NCI-H1436 treated with DMSO at 0.1 percent for 48 hours (cell line): Measurements from ENCODE around the gene RALA.
"Not testable (repeated sequence)": the region's sequence is repeated elsewhere in the genome, so short reads cannot be mapped to it uniquely, and the experiment has no call there.

Source experiments
- DNase-seq: peaks from one replicate; lab custom pipeline; 2025; lab: John Stamatoyannopoulos, UW

The RALA gene

DNA sequence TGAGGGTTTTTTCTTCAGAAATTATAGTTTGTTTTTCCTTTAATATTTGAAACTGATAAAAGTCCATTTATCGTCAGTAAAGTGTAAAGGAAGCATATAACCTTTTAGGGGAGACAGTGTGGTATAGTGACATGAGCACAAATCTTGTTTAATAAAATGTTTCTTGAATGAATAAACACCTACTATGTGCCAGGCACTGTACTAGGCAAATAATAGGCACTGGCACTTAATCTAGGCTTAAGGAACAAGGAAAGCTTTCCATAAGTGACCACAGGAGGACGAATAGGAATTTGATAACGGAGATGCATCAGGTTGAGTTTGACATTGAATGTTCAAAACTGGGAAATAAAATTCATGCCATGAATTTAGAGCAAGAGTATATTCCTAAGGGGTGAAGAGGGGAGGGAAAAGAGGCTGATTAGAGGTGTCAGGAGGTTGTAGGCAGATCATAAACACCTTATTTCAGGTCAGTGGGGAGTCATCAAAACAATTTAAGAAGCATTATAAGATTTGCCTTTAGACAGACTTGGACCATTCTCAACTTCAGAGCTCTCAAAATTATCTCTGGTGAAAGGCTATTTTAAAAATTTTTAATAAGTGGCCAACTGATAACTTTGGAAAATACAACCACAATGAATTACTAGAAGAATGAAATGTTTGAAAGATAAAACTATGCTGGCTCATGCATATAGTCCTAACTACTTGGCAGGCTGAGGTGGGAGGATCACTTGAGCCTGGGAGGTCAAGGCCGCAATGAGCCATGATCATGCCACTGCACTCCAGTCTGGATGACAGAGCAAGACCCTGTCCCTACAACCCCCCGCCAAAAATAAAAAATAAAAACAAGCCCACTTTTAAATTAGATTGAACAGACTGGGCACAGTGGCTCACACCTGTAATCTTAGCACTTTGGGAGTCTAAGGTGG, 22.4 kb downstream of the RALA start:
- no peak for DNase-seq

DNA sequence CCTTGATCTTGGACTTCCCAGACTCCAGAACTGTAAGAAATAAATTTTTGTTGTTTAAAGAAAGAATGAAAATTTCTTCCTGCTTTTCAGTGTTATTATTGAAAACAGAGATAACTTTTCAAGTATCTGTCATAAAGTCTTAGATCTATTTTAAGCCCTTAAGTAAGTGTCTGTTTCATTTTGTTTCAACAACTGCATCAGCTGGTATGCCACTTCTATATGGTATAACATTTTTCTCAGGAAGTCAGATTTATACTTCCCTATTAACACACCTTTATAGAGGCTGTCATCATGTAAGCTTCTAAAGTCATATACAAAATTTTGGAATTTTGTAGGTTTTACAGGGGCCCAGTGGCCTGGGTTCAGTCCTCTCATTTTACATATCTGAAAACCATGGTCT, 24.4 kb downstream of the RALA start:
- no peak for DNase-seq

DNA sequence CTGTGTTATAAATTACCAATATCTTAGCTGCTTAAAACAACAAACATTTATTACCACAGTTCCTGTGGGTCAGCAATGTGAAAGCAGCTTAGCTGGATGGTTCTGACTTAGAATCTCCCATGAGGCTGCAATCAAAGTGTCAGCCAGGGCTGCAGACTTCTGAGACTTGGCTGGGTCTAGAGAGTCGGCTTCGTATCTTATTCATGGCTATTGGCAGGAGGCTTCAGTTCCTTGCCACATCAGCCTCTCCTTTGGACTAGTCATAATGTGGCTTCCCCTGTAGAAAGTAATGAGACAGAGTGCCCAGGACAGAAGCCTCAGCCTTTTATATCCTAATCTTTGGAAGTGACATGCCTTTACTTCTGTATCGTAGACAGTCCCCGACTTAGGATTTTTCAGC, 27.3 kb downstream of the RALA start:
- no peak for DNase-seq

DNA sequence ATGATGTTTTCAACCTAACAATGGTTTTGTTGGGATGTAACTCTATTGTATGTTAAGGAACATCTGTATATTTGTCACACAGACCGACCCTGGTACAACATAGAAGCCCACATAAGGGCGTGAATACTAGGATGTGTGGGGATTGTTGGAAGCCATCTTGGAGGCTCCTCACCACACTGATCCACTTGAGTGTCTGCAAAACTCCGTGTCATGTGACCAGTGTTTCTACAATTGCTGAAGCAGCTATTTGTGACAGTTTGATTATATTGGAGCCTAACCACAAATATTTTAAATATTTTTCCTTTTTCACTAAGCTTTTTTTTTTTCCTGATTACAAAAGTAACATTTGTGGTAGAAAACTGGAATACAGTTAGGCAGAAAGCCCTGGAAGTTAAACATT, 27.9 kb downstream of the RALA start:
- no peak for DNase-seq

DNA sequence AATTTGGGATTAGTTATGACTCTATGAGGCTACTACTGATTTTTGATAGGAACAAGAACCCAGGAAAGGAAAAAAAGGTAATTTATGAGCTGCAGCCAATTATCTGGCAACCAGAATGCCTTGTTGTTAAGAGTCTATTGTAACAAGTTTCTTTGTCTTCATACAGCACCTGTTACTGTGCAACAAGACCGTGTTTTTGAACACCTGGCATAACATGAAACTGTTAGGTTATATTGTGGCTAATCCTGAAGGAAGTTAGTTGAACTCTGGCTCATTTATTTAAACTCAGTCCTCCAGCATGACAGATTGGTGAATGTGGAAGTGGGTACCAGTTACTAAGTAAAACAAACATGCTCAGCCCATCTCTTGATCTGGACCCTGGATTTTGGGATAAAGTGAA, 33.0 kb downstream of the RALA start:
- DNase-seq = no peak

DNA sequence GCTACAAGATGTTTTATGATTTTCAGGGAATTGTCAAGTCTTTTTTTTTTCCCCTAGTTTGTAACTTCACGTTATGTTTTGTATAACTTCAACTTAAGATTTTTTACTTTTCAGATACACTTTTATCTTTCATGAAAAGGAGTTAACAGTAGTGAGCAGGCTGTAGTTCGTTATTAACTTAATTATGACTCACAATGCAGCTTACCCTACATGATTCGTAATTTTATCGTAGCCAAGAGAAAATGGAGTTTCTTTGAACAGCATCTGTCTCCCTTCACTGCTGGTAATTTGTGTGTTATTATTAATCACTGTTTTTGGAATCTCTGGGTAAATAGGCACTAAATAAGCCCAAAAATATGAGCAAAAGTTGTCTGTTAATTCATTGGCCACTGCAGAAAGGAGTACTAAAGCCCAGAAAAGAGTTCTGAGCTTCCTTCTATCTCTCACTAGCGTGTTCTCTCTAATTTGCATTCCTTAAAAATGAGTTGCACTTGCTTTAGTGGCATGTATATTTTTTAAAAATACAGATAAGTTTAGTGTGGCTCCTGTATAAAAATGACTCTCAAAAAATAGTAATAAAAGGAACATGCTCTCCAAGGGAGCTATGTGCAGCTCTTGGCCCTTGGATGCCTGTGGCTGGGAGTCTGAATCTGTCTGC, 36.1 kb downstream of the RALA start:
- DNase-seq = no peak

DNA sequence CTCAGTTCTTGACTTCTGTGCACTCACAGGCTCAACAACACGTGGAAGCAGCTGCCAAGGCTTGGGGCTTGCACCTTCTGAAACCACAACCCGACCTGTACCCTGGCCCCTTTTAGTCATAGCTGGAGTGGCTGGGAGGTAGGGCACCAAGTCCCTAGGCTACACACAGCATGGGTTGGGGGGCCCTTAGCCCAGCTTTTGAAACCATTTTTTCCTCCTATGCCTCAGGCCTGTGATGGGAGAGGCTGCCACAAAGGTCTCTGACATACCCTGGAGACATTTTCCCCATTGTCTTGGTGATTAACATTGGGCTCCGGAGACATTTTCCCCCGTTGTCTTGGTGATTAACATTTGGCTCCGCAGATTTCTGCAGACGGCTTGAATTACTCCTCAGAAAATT, 38.6 kb downstream of the RALA start:
- DNase-seq = no peak

DNA sequence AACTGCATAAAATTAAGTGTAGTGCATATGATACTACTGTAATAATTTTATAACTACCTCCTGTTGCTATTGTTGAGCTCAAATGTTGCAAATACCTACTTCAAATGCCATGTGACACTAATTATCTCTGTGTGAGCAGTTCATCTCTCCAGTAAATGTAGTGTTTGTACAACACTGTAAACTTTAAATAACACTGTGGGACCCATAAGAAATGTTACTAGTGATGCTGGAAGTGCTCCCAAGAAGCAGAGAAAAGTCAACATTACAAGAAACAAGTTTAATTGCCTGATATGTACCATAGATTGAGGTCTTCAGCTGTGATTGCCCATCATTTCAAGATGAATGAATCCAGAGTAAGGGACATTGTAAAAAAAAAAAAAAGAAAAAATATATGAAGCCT, 39.9 kb downstream of the RALA start:
- DNase-seq = no peak

DNA sequence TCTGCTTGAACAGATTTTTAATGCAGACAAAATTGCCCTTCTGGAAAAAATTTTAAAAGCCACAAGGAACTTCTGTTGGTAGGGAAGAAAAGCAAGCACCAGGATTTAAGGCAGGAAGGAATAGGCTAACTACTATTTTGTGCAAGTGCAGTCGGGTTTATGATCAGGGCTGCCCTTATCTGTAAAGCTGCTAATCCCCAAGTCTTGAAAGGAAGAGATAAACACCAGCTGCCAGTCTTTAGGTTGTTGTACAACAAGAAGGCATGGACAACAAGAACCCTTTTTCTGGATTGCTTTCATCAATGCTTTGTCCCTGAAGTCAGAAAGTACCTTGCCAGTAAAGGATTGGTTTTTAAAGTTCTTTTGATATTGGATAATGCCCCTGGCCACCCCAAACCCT, 40.7 kb downstream of the RALA start:
- no peak for DNase-seq

DNA sequence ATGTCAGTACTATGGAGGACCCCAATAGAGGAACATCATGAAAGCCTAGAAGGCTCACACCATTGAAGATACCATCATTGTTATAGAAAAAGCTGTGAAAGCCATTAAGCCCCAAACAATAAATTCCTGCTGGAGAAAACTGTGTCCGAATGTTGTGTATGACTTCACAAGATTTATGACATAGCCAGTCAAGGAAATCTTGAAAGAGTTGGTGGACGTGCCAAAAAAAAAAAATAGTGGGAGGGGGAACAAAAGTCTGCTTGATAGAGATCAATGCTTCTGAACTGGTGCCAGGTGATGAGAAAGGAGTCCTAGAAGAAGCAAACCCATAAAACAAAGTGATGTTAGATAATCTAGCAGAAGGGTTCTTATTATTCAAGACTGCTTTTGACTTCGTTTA, 41.2 kb downstream of the RALA start:
- no peak for DNase-seq

DNA sequence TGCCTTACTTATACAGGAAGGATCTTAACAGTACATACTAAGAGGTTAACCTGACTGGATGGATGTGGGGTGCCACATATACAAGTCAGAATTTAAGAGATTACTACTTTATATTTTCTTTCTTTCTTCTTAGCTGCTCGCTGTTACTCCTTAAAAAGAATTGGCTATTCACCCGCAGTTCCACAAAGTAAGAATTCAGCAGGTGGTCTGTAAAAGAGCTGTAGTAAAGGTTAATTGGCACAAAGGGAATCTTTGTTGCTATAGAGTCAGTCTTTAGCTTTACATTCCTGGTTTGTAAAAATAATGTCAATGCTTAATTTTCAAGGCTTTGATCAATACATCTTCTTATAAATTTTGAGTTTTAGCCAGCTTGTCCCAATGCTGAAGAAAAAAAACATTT, 43.2 kb downstream of the RALA start:
- no peak for DNase-seq

DNA sequence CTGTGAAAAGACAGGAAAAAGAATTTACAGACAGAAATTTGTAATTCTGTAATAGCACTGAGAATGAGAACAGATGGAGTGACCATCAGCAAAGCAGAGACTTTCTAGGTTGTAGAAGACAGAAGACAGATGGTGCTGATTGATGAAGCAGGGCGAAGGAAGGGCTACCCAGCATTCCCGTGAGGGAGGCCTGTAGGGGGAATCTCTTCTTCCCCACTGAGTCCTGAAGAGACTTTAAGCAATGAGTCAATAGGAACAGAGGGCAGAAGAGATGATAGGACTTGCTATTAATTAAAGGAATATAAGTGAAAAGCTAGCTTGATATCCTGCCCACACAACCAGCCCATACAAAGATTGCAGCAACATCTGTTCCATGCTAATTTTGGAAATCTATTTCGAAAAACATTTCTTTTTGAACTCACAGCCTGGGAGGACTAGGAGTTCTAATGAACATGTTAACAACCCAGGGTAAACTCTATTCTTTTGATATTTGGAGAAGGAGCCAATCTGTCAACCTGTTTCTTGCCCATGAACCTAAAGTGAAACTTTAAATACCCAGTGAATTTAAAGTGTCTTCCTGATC, 44.1 kb downstream of the RALA start:
- DNase-seq = no peak

DNA sequence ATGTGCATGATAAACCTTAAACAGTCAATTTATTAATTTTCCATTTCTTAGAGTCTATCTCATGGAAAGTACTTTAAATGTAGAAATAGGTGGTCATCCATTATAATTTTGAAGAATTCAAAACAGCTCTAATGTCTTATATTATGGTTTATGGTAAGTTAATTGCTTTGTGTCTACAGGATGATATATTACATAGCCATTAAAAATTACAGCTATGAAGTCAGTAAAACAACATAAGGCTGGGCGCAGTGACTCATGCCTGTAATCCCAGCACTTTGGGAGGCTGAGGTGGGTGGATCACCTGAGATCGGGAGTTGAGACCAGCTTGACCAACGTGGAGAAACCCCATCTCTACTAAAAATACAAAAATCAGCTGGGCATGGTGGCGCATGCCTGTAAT, 44.9 kb downstream of the RALA start:
- DNase-seq = not testable (repeated sequence)

DNA sequence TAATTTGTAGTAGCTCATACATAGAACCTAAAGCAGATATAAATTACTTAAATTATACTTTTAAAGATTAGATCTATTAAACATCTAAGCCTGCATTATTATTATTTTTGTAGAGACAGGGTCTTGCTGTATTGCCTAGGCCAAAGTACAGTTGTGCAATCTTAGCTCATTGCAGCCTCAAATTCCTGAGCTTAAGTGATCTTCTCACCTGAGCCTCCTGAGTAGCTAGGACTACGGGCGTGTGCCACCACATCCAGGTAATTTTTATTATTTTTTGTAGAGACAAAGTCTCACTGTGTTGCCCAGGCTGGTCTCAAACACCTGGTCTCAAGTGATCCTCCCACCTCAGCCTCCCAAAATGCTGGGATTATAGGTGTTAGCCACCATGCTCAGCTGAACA, 46.7 kb downstream of the RALA start:
- DNase-seq = no peak

DNA sequence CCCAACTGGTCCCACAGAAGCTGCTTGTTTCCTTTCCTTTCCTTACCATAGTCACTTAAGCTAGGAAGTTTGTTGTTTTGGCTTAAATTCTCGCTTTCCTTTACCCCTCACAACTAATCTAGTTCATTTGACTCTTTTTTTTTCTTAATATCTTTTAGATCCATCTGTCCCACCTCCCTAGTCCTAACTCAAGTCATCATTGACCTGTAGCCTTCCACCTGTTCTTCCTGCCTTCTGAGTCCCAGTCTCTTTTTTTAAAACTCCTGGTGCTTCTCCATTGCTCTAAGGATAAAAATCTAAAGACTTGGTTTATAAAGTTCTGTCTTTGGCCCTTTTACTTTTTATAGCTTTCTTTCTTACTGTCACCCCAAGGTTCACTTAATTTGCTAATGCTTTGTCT, 47.6 kb downstream of the RALA start:
- no peak for DNase-seq

DNA sequence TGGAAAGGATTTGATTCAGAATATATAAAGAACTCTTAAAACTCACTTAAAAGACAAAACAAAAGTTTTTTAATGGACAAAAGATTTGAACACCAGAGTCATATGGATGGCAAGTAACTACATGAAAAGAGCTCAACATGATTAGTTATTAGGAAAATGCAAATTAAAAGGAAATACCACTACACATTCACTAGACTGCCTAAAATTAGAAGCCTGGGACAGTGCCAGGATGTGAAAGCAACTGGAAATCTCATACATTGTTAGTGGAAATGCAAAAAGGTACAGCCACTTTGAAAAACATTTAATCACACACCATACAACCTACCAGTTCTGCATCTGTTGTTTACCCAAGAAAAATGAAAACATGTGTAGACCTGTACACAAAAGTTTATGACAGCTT, 48.8 kb downstream of the RALA start:
- DNase-seq = no peak

DNA sequence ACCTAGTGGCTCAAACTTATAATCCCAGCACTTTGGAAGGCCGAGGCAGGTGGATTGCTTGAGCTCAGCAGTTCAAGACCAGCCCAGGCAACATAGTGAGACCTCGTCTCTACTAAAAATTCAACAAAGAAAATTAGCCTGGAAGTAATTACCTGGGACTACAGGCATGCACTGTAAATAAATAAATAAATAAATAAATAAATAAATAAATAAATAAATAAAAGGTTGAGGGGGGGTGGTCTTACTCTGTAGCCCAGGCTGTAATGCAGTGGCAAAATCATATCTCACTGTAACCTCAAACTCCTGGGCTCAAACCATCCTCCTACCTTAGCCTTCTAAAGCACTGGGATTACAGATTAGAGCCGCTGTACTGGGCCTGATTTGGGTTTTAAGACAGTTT, 50.5 kb downstream of the RALA start:
- DNase-seq = no peak

DNA sequence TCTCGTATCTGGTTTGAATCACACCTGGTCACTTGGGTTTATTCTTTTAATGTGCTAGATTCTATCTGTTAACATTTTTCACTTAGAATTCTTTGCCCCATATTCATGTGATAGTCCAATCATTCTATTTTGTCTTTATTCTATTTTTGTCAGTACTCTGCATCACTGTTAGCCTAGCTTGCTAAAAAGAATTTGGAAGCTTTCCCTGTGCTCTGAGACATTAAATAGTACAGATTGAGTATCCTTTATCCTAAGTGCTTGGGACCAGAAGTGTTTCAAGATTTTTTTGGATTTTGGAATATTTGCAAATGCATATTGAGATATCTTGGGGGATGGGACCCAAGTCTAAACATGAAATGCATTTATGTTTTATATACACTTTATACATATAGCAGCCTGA, 51.0 kb downstream of the RALA start:
- no peak for DNase-seq

DNA sequence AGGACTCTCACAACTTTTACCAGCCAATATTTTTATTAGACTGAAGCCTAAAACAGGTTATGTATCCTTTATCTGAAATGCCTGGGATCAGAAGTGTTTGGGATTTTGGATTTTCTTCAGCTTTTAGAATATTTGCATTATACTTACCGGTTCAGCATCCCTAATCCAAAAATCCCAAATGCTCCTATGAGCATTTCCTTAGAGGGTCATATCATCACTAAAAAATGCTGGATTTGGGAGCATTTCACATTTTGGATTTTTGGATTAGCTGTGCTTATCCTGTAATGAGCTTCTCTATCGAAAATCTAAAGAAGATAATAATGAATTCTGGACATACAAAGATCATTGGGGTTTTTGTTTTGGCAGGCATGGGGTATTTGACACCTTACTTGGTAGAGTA, 53.0 kb downstream of the RALA start:
- DNase-seq = no peak

DNA sequence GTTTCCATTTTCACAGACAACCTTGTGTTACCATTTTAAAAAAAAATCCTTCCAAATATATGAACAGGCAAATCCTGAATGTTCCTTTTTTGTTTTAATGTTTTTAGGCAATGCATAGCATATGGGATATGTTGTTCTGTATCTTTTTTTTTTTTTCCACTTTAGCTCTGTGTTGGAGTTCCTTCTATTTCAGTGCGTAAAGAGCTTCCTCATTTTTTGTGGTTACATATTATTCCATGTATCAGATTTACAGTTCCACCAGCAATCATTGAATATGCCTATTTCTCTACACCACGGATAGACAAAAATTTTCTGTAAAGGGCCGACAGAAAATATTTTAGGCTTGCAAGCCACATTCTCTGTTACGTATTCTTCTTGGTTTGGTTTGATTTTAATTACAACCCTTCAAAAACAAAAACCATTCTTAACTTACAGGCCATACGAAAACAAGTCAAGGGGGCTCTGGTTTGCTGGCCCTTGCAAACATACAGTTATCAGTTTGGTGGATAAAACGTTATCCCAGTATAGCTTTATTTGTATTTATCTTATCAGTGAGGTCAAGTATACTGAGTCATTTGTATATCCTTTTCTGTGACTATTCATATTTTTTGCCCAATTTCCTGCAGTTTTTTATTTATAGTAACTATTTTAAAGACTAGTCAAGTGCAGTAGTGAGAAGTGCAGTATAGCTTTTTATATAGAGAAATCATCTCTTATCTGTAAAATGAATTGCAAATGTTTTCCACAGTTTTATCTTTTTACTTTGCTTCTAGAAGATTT, 55.7 kb downstream of the RALA start:
- no peak for DNase-seq

DNA sequence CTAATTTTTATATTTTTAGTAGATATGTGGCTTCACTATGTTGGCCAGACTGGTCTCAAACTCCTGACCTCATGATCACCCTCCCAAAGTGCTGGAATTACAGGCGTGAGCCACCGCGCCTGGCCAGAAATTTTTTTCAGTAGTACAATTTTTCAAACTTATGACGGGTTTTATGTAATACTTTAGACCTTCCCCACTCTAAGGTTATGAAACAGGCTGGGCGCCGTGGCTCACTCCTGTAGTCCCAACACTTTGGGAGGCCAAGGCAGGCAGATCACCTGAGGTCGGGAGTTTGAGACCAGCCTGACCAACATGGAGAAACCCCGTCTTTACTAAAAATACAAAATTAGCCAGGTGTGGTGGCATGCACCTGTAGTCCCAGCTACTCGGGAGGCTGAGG, 56.5 kb downstream of the RALA start:
- DNase-seq = not testable (repeated sequence)

DNA sequence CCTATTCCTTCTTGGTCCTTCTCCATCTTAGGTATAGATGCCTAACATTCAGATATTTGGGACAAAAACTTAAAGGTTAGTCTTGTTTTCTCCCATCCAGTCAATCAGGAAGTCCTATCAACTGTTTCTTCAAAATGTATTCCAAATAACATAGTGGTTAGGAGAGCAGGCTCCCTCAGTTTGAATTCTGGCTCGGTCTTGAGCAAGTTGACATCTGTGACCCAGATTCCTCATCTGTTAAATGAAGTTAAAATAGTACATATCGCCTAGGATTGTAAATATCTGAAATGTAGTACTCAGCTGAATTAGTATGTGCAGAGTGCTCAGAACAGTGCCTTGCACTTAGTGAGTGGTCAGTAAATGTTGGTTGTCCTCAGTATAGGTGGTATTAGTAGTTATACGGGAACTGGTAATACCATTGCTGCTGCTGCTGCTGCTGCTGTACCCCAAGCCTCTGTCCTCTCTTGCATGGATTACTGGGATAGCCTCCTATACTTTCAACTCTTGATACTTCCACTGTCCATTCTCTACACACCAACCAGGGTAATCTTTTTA, 58.6 kb downstream of the RALA start:
- DNase-seq = no peak
